A549 (cell line): ENCODE data around the gene TMEM170A.

ENCODE experiments used
- CTCF ChIP-seq: fragments of >200 bp; sonication (Bioruptor Twin); formaldehyde crosslinking; IDR thresholded peaks from 3 replicates; pipeline ENCODE4 v1.5.1; 2016
- EHMT2 ChIP-seq: fragments of 200-600 bp; sonication (generic); IDR thresholded peaks from 2 replicates; pipeline ENCODE4 v1.6.1; 2016; ENCODE audit warnings: antibody characterized with exemption, low read depth, mild to moderate bottlenecking, moderate library complexity
- EP300 ChIP-seq, 2 experiments: fragments of >200 bp; sonication (Bioruptor Twin); formaldehyde crosslinking; IDR thresholded peaks; 2 replicates in 1 of 2; 3 replicates in 1 of 2; pipeline ENCODE4 v1.6.1; 2016 to 2017
- MAX ChIP-seq: IDR thresholded peaks from 2 replicates; pipeline ENCODE4 v1.6.1; 2012
- MAZ ChIP-seq: fragments of 150-350 bp; IDR thresholded peaks from 2 replicates; pipeline ENCODE4 v1.6.1; 2014; ENCODE audit warnings: antibody characterized with exemption, low read depth, low read length, borderline replicate concordance
- RCOR1 ChIP-seq: fragments of 150-350 bp; IDR thresholded peaks from 2 replicates; pipeline ENCODE4 v1.6.1; 2014; ENCODE audit warnings: antibody characterized with exemption, low read length, low read depth

DNA sequence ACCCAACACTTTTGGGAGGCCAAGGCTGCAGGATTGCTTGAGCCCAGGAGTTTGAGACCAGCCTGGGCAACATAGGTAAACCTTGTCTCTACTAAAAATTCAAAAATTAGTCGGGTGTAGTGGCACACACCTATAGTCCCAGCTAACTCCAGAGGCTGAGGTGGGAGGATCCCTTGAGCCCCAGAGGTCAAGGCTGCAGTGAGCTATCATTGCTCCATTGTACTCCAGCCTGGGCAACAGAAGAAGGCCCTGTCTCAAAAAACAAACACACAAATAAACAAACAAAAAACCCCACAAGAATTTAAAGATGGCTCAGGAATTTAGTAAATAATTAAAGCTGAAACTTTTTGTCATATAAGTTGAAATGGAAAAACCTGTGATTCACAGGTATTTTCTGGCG, 2.3 kb upstream of the TMEM170A start:
- no peak for TF ChIP-seq MAZ
- TF ChIP-seq CTCF, result no peak
- no peak for TF ChIP-seq EP300 (IDR thresholded peaks at IDR 0.05)
- TF ChIP-seq MAX, result no peak
- no peak for TF ChIP-seq EHMT2
- TF ChIP-seq RCOR1, result no peak
